ENCODE measurements around the gene ZNF276. TPM values are rescaled to one million over a fixed set of nuclear protein-coding genes. Genes with fewer than 3 reads are reported as not detected.
"Not testable (repeated sequence)": the region's sequence is repeated elsewhere in the genome, so short reads cannot be mapped to it uniquely, and the experiment has no call there.

Gene ZNF276, protein sequence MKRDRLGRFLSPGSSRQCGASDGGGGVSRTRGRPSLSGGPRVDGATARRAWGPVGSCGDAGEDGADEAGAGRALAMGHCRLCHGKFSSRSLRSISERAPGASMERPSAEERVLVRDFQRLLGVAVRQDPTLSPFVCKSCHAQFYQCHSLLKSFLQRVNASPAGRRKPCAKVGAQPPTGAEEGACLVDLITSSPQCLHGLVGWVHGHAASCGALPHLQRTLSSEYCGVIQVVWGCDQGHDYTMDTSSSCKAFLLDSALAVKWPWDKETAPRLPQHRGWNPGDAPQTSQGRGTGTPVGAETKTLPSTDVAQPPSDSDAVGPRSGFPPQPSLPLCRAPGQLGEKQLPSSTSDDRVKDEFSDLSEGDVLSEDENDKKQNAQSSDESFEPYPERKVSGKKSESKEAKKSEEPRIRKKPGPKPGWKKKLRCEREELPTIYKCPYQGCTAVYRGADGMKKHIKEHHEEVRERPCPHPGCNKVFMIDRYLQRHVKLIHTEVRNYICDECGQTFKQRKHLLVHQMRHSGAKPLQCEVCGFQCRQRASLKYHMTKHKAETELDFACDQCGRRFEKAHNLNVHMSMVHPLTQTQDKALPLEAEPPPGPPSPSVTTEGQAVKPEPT
- total RNA-seq, result 10 to 100 TPM; 33.1 to 40.7 (median 35.5) TPM

DNA sequence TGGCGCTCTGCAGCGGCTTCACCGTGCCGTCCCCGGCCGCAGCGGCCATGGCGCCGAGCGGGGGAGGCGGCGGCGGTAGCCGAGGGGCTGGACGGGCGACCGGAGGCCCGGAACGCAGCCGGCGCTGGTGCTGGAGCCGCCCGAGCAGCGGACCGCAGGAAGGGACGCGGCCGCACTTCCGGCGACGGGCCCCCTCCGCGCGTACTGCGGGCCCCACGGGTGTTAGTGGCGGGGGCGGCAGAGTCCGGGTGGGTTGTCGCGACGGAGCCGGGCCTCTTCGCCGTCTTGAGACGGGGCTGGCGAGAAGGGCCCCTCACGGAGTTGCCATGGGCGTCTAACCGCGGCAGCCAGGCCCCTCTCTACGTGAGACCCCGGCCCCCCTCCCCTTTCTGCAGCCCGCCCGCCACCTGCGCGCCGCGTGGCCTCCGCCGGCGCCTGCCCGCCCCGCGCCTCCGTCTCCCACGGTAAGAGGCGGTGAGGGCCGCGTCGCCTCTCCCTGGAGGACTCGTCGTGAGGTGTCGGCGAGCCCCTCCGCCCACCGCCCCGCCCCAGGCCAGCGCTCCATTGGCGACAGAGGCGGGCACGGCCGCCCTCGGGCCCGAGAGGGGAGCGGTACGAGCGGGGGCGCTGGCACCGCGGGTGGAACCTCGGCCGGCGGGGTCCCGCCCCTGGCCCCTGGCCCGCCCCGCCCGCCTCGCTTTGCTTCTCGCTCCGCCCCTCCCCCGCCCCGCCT is at the start of gene ZNF276, which contains the start of gene VPS9D1:
Gene ZNF276 (plus strand): TSS at position 725 of the 733 bp plus-strand sequence. CDS start 104 bp downstream, outside the sequence.
Gene VPS9D1 (minus strand): TSS at position 86 of the 733 bp plus-strand sequence. CDS start 37 bp downstream, at position 49.
- Mint-ChIP-seq H3K4me1 (ENCODE audit: low read depth) (peaks cover 40% of the 10 kb centered on the region), H3K4me3 (peak within 1 kb of the TSS; percentile 88), H3K36me3 (ENCODE audit: insufficient read depth) (peaks cover 12% of the 10 kb centered on the region), H3K27me3 (ENCODE audit: low read depth) (no peaks in the 10 kb centered on the region), H3K9me3 (no peaks in the 10 kb centered on the region)
- DNase-seq (peak; percentile 85), ATAC-seq (peak; percentile 62 to 65)

DNA sequence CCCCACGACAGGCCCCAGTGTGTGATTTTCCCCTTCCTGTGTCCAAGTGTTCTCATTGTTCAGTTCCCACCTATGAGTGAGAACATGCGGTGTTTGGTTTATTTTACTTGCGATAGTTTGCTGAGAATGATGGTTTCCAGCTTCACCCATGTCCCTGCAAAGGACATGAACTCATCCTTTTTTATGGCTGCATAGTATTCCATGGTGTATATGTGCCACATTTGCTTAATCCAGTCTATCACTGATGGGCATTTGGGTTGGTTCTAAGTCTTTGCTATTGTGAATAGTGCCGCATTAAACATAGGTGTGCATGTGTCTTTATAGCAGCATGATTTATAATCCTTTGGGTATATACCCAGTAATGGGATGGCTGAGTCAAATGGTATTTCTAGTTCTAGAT is 49.8 kb upstream of the ZNF276 start:
- H3K4me1 Mint-ChIP-seq (ENCODE audit: low read depth); ATAC-seq; DNase-seq; H3K4me3 Mint-ChIP-seq; H3K36me3 Mint-ChIP-seq (ENCODE audit: insufficient read depth); H3K27me3 Mint-ChIP-seq (ENCODE audit: low read depth); H3K9me3 Mint-ChIP-seq: not testable (repeated sequence)

DNA sequence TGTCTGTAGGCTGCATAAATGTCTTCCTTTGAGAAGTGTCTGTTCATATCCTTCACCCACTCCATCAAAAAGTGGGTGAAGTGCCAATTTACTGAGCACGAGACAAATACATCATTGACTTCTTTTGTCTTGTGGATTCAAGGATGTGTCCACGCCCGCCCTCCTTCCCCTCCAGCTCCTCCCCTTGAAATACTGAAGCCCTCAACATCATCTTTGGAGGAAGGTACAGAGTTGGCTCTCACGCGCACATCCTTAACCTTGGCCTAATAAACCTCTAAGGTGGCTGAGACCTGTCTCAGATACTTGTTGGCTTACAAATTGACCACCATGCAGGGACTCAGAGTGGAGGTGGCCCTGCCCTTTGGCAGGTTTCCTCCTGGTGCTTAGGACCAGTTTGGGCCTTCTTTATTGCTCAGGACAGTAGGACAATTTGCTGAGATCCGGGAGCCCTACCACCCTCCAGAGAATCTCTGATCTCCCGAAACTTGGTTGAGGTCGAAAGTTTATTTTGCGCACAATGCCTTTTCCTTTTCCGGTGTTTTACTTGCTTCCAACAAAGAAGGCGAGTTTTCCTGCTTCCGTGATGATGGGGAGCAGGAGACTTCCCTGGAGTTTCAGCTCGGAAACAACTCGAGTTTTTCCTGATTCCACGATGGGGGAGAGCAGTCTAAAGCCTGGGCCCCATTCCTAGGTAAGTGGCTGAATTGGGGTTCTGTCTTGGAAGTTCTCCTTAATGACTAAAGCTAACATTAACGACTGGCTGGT is 49.0 kb upstream of the ZNF276 start:
- Mint-ChIP-seq H3K27me3 (ENCODE audit: low read depth) (no peaks in the 10 kb centered on the region), H3K4me1 (ENCODE audit: low read depth) (peaks cover 3% of the 10 kb centered on the region), H3K36me3 (ENCODE audit: insufficient read depth) (no peaks in the 10 kb centered on the region), H3K9me3 (no peaks in the 10 kb centered on the region), H3K4me3 (no peak overlapping the region)
- DNase-seq (no peak), ATAC-seq (no peak)

DNA sequence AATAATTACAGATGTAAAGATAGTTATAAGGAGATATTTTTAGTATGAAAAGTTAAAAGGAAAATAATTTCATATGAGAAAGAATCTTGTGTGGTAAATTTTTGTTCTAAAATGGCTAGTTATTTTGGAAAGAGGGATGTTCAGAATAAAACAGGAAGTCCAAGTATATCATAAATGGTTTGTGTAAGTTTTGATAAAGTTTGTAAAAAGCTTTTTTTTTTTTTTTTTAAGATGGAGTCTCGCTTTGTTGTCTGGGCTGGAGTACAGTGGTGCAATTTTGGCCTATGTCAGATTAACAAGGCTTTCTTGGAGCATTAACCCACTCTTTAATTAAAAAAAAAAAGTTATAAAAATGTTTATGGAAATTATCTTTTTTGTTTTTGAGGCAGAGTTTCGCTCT is 43.1 kb upstream of the ZNF276 start:
- Mint-ChIP-seq H3K27me3 (ENCODE audit: low read depth) (no peaks in the 10 kb centered on the region), H3K4me3 (no peak overlapping the region), H3K9me3 (no peaks in the 10 kb centered on the region), H3K4me1 (ENCODE audit: low read depth) (no peaks in the 10 kb centered on the region), H3K36me3 (ENCODE audit: insufficient read depth) (no peaks in the 10 kb centered on the region)
- ATAC-seq, result no peak
- DNase-seq, result no peak

DNA sequence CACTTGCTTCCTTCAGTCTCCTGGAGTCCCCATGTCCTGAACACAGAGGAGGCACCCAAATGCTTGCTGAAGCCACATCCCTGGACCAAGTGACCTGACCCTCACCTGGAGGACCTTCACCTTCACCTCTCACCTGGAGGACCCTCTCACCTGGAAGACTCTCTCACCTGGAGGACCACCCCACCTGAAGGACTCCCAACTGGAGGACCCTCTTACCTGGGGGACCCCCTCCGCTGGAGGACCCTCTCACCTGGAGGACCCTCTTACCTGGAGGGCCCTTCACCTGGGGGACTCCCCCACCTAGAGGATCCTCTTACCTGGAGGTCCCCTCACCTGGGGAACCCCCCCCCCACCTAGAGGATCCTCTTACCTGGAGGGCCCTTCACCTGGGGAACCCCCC is 35.4 kb upstream of the ZNF276 start:
- Mint-ChIP-seq H3K27me3 (ENCODE audit: low read depth) (no peaks in the 10 kb centered on the region), H3K4me1 (ENCODE audit: low read depth) (peaks cover 9% of the 10 kb centered on the region), H3K9me3 (no peaks in the 10 kb centered on the region), H3K36me3 (ENCODE audit: insufficient read depth) (peaks cover 6% of the 10 kb centered on the region), H3K4me3 (peak overlapping the region; percentile 62)
- no peak for DNase-seq
- no peak for ATAC-seq

DNA sequence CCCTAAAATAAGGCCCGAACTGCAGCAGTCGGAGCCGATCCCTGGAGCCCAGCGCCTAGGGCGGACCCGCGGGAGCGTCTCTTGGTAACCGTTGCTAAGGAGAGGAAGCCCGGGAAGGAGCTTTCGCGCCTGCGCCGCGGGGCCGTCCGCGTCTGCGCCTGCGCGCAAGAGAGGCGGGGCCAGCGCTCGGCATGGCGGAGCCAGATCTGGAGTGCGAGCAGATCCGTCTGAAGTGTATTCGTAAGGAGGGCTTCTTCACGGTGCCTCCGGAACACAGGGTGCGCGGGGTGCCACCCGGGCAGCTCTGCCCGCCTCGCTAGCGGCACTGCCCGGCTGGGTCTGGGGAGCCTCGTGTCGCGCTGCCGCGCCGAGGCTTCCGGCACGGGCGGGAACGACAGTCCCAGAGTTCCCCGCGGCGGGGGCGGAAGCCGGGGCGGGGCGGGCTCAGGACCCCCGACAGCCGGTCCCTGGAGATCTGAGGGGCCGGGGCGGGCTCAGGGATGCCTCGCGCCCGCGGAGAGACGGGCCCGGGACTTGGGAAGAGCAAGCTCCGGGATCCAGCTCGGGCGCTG is 34.7 kb upstream of the ZNF276 start, which contains the start of gene CDK10:
Gene CDK10 (plus strand): TSS at position 170 of the 572 bp plus-strand sequence. CDS start 22 bp downstream, at position 192.
- ATAC-seq (peak; percentile 94), DNase-seq (peak; percentile 86)
- Mint-ChIP-seq H3K4me1 (ENCODE audit: low read depth) (peaks cover 9% of the 10 kb centered on the region), H3K36me3 (ENCODE audit: insufficient read depth) (peaks cover 6% of the 10 kb centered on the region), H3K27me3 (ENCODE audit: low read depth) (no peaks in the 10 kb centered on the region), H3K4me3 (peak within 1 kb of the TSS; percentile 90), H3K9me3 (no peaks in the 10 kb centered on the region)

DNA sequence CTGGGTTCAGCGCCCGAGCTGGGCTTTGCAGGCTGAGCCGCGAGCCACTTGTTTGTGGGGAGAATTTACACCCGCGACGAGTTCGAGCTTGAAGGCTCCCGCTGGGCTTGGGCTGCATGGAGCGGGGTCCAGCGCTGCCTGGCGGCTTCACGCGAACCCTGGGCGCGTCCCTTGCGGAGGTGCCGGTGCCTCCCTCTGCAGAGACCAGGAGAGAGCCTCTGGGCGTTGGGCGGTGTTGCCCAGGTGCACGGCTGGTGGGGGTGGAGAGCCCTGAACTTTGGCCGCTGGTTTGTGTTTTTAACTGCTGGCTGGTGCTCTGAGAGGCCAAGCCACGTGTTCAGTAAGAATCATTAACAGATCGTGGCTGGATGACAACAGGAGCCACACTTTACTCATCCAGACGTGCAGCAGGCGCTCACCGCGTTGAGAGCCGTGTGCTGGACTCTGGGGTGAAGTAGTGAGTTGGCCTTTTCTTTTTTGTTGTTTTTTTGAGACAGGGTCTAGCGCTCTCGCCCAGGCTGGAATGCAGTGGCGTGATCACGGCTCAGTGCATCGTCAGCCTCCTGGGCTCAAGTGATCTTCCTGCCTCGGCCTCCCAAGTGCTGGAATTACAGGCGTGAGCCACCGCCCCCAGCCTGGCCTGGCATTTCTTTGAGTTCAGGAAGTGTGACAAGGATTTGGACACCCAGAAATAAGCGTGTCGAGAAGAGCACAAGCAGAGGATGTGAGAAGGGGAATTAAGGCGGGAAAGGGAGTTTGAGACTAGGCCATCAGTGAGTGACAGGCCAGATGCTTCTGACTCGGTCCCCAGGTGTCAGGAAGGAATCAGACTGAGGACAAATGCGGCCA is 34.0 kb upstream of the ZNF276 start:
- peaks cover 9% of the 10 kb centered on the region for H3K4me1 Mint-ChIP-seq (ENCODE audit: low read depth)
- H3K36me3 Mint-ChIP-seq (ENCODE audit: insufficient read depth), result peaks cover 6% of the 10 kb centered on the region
- ATAC-seq, result peak; percentile 26 to 44
- H3K9me3 Mint-ChIP-seq, result no peaks in the 10 kb centered on the region
- H3K27me3 Mint-ChIP-seq (ENCODE audit: low read depth), result no peaks in the 10 kb centered on the region
- H3K4me3 Mint-ChIP-seq, result peak overlapping the region; percentile 90
- no peak for DNase-seq

DNA sequence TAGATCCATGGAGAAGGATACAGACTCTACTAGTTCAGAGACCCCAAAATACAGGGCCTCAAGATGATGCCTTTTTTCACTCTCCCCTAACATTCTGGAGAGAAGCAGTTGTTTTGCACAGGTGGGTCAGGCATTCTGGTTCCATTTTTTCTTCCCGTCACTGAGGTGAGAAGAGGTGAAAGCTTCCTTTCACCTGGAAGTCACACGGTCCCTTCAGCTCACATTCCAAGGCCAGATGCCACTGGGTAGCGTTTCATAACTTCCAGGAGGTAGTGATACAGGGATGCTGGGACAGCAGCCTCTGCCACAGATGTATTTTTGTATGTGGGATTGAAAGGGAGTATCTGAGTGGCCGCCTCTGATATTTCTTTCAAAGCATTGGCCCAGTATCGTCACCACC is 32.9 kb upstream of the ZNF276 start:
- Mint-ChIP-seq H3K36me3 (ENCODE audit: insufficient read depth) (peaks cover 8% of the 10 kb centered on the region), H3K4me3 (peak overlapping the region; percentile 90), H3K9me3 (no peaks in the 10 kb centered on the region), H3K27me3 (ENCODE audit: low read depth) (no peaks in the 10 kb centered on the region), H3K4me1 (ENCODE audit: low read depth) (peaks cover 9% of the 10 kb centered on the region)
- DNase-seq, result no peak
- no peak for ATAC-seq

DNA sequence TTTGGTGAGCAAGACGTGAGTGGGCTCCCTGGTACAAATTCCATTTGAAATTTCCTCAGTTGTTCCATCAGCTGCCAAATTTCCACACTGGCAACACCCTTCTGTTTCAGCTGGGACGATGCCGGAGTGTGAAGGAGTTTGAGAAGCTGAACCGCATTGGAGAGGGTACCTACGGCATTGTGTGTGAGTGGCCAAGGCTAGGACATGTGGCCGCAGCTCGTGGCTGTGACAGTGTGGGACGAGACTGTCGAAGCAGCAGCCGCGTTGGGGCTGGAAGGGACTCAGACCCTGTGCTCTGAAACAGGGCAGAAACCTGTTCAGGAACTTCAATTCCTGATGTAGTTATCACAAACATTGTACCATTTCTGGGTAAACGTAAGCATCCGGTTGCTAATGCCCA is 32.2 kb upstream of the ZNF276 start:
- no peaks in the 10 kb centered on the region for H3K27me3 Mint-ChIP-seq (ENCODE audit: low read depth)
- no peak for DNase-seq
- ATAC-seq, result no peak
- H3K9me3 Mint-ChIP-seq, result no peaks in the 10 kb centered on the region
- peaks cover 11% of the 10 kb centered on the region for H3K36me3 Mint-ChIP-seq (ENCODE audit: insufficient read depth)
- no peak overlapping the region for H3K4me3 Mint-ChIP-seq
- H3K4me1 Mint-ChIP-seq (ENCODE audit: low read depth), result peaks cover 9% of the 10 kb centered on the region

DNA sequence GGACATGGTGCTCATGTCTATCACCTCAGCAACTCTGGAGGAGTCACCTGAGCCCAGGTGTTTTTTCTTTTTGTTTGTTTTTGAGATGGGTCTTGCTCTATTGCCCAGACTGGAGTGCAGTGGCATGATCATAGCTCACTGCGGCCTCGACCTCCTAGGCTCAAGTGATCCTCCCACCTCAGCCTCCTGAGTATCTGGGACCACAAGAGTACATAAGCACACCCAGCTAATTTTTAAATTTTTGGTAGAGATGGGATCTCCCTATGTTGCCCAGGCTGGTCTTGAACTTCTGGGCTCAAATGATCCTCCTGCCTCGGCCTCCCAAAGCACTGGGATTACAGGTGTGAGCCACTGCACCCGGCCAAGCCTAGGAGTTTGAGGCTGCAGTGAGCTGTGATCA is 31.7 kb upstream of the ZNF276 start:
- H3K4me1 Mint-ChIP-seq (ENCODE audit: low read depth); H3K9me3 Mint-ChIP-seq; H3K4me3 Mint-ChIP-seq; H3K27me3 Mint-ChIP-seq (ENCODE audit: low read depth); DNase-seq; ATAC-seq: not testable (repeated sequence)
- peaks cover 11% of the 10 kb centered on the region for H3K36me3 Mint-ChIP-seq (ENCODE audit: insufficient read depth)

DNA sequence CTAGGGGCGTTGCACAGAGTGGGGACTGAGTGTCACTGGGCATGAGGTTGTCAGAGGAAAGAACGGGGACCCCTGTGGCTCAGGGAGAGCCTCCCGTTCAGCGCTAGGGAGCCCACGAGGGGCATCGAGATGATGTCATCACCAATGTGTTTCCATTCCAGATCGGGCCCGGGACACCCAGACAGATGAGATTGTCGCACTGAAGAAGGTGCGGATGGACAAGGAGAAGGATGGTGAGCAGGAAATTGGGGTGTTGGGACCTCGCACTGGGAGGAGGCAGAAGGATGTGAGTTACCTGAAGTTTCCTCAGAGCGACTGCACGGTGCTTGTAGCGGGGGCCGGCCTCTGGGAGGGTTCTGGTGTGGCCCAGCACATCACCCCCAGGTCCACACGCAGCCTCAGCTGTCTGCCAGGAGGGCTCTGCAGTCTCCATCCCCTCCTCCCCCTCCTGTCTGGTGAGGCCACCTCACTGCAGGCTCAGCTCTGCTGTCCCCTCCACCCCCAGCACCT is 30.9 kb upstream of the ZNF276 start:
- H3K27me3 Mint-ChIP-seq (ENCODE audit: low read depth), result no peaks in the 10 kb centered on the region
- DNase-seq (no peak), ATAC-seq (no peak)
- H3K9me3 Mint-ChIP-seq, result no peaks in the 10 kb centered on the region
- peaks cover 9% of the 10 kb centered on the region for H3K4me1 Mint-ChIP-seq (ENCODE audit: low read depth)
- no peak overlapping the region for H3K4me3 Mint-ChIP-seq
- peaks cover 11% of the 10 kb centered on the region for H3K36me3 Mint-ChIP-seq (ENCODE audit: insufficient read depth)

DNA sequence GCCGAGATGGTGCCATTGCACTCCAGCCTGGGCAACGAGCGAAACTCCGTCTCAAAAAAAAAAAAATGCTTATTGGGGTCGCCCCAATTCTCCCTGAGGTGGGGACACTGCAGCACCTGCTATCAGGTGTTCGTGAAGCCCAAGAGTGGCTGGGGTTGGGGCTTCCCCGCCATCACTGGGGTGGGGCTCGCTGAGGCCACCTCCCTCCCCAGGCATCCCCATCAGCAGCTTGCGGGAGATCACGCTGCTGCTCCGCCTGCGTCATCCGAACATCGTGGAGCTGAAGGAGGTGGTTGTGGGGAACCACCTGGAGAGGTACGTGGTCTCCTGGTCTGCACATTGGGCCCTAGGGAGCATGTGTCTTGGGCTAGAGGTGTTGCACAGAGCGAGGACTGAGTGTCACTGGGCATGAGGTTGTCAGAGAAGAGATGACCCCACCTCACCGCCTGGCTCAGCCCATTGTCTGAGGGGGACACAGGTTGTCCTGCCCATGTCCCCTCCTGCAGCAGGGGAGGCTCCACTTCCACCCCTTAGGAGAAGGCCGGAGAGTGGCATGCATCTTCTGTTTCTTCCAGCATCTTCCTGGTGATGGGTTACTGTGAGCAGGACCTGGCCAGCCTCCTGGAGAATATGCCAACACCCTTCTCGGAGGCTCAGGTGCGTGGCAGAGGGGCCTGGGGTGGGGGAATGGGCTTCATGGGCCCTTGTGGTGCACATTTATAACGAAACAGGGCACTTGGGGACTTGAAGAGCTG is 29.9 kb upstream of the ZNF276 start:
- H3K9me3 Mint-ChIP-seq, result no peaks in the 10 kb centered on the region
- peaks cover 11% of the 10 kb centered on the region for H3K36me3 Mint-ChIP-seq (ENCODE audit: insufficient read depth)
- no peaks in the 10 kb centered on the region for H3K27me3 Mint-ChIP-seq (ENCODE audit: low read depth)
- ATAC-seq, result no peak
- DNase-seq, result no peak
- no peak overlapping the region for H3K4me3 Mint-ChIP-seq
- peaks cover 9% of the 10 kb centered on the region for H3K4me1 Mint-ChIP-seq (ENCODE audit: low read depth)
